GM18511 (cell line): ENCODE results near the gene TJP2.

ENCODE experiments used
- ATAC-seq: cut with Tn5 transposase; IDR thresholded peaks from one replicate; pipeline ENCODE4 v1.9.1; 2021; ENCODE audit warnings: mild to moderate bottlenecking, moderate library complexity; ENCODE audit not compliant: unreplicated experiment

Gene TJP2

GRCh38 chr9:69173891-69174615 lies at the start of gene TJP2:
TJP2 (plus strand) TSS chr9:69174277; CDS start chr9:69174373, 96 bp downstream.
- peak; percentile 52 for ATAC-seq

GRCh38 chr9:69130456-69131441 lies 43.3 kb upstream of the TJP2 start:
- ATAC-seq = no peak

GRCh38 chr9:69131682-69132081 lies 42.4 kb upstream of the TJP2 start:
- ATAC-seq = no peak

- ATAC-seq = no peak
Observed at GRCh38 chr9:69132361-69132760, 41.7 kb upstream of the TJP2 start.

GRCh38 chr9:69134412-69134811 lies 39.7 kb upstream of the TJP2 start:
- ATAC-seq = no peak

- no peak for ATAC-seq
Observed at GRCh38 chr9:69136185-69136584, 37.9 kb upstream of the TJP2 start.

GRCh38 chr9:69136779-69137178 lies 37.3 kb upstream of the TJP2 start:
- no peak for ATAC-seq

- ATAC-seq = no peak
Observed at GRCh38 chr9:69137311-69137710, 36.8 kb upstream of the TJP2 start.

GRCh38 chr9:69139596-69139995 lies 34.5 kb upstream of the TJP2 start:
- ATAC-seq = no peak

GRCh38 chr9:69140123-69140735 lies 33.8 kb upstream of the TJP2 start:
- no peak for ATAC-seq

- ATAC-seq = no peak
Observed at GRCh38 chr9:69141851-69142250, 32.2 kb upstream of the TJP2 start.

GRCh38 chr9:69143291-69143690 lies 30.8 kb upstream of the TJP2 start:
- ATAC-seq = no peak

- no peak for ATAC-seq
Observed at GRCh38 chr9:69145144-69145715, 28.8 kb upstream of the TJP2 start.

GRCh38 chr9:69147041-69147834 lies 26.8 kb upstream of the TJP2 start:
- no peak for ATAC-seq

GRCh38 chr9:69149321-69149807 lies 24.7 kb upstream of the TJP2 start:
- ATAC-seq = no peak

GRCh38 chr9:69151506-69151905 lies 22.6 kb upstream of the TJP2 start:
- ATAC-seq = no peak

- no peak for ATAC-seq
Observed at GRCh38 chr9:69153707-69154521, 20.2 kb upstream of the TJP2 start.

GRCh38 chr9:69155341-69156030 lies 18.6 kb upstream of the TJP2 start:
- peak; percentile 99 for ATAC-seq
